ENCODE measurements around the gene LDB2.

- TF ChIP-seq, protein P1, sequence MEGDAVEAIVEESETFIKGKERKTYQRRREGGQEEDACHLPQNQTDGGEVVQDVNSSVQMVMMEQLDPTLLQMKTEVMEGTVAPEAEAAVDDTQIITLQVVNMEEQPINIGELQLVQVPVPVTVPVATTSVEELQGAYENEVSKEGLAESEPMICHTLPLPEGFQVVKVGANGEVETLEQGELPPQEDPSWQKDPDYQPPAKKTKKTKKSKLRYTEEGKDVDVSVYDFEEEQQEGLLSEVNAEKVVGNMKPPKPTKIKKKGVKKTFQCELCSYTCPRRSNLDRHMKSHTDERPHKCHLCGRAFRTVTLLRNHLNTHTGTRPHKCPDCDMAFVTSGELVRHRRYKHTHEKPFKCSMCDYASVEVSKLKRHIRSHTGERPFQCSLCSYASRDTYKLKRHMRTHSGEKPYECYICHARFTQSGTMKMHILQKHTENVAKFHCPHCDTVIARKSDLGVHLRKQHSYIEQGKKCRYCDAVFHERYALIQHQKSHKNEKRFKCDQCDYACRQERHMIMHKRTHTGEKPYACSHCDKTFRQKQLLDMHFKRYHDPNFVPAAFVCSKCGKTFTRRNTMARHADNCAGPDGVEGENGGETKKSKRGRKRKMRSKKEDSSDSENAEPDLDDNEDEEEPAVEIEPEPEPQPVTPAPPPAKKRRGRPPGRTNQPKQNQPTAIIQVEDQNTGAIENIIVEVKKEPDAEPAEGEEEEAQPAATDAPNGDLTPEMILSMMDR (IDR thresholded peaks at IDR 0.05; ENCODE audit: extremely low read depth in 1 of 2, insufficient read depth in 1 of 2, low read depth in 1 of 2, low read length in 2 of 2), result peak; percentile 16 to 39
- TF ChIP-seq POLR2A (IDR thresholded peaks at IDR 0.05; ENCODE audit: low read depth, low read length) (no peak), MAX (IDR thresholded peaks at IDR 0.05; ENCODE audit: insufficient read depth, insufficient read length) (no peak), POLR2AphosphoS5 (IDR thresholded peaks at IDR 0.05; ENCODE audit: insufficient read depth, low read depth, low read length) (no peak), EZH2 (IDR thresholded peaks at IDR 0.05; ENCODE audit: borderline replicate concordance, low read depth, low read length, severe bottlenecking) (no peak), JUN (IDR thresholded peaks at IDR 0.05; ENCODE audit: borderline replicate concordance, insufficient read depth, insufficient read length, low read depth) (no peak), MYC (IDR thresholded peaks at IDR 0.05; ENCODE audit: low read depth, low read length) (no peak), GATA2 (IDR thresholded peaks at IDR 0.05; ENCODE audit: insufficient read depth, insufficient read length, low read depth, low read length) (no peak), FOS (IDR thresholded peaks at IDR 0.05; ENCODE audit: borderline replicate concordance, insufficient read depth, low read length) (no peak)
Observed at GRCh38 chr4:16505726-16506125, 392.7 kb downstream of the LDB2 start.
